ENCODE measurements around the gene GLI1.

GLI1 gene

DNA sequence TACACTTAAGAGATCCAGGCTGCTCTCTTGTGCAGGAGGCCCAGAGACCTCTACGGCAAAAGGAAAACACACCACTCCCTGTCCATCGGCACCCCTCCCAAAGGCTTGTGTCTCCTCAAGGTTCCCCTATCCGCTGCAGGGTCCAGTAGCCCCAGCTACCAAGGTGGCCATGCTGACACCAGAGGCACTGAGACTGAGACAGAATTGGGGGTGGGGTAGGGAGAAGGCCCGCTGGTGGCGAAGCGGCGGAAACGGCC lies 60.1 kb downstream of the GLI1 start:
- TF ChIP-seq ZBTB7A (IDR thresholded peaks at IDR 0.05; ENCODE audit: low read depth), result no peak
- TF ChIP-seq EGR1 (IDR thresholded peaks at IDR 0.05), result no peak
- TF ChIP-seq TAF1 (IDR thresholded peaks at IDR 0.05; ENCODE audit: low read depth), result no peak
- no peak for TF ChIP-seq TCF12 (IDR thresholded peaks at IDR 0.05; ENCODE audit: low read depth)
- no peak for TF ChIP-seq EP300 (IDR thresholded peaks at IDR 0.05; ENCODE audit: borderline replicate concordance)
- TF ChIP-seq FOXM1 (IDR thresholded peaks at IDR 0.05; ENCODE audit: borderline replicate concordance, low read depth), result no peak
- TF ChIP-seq, protein P1, sequence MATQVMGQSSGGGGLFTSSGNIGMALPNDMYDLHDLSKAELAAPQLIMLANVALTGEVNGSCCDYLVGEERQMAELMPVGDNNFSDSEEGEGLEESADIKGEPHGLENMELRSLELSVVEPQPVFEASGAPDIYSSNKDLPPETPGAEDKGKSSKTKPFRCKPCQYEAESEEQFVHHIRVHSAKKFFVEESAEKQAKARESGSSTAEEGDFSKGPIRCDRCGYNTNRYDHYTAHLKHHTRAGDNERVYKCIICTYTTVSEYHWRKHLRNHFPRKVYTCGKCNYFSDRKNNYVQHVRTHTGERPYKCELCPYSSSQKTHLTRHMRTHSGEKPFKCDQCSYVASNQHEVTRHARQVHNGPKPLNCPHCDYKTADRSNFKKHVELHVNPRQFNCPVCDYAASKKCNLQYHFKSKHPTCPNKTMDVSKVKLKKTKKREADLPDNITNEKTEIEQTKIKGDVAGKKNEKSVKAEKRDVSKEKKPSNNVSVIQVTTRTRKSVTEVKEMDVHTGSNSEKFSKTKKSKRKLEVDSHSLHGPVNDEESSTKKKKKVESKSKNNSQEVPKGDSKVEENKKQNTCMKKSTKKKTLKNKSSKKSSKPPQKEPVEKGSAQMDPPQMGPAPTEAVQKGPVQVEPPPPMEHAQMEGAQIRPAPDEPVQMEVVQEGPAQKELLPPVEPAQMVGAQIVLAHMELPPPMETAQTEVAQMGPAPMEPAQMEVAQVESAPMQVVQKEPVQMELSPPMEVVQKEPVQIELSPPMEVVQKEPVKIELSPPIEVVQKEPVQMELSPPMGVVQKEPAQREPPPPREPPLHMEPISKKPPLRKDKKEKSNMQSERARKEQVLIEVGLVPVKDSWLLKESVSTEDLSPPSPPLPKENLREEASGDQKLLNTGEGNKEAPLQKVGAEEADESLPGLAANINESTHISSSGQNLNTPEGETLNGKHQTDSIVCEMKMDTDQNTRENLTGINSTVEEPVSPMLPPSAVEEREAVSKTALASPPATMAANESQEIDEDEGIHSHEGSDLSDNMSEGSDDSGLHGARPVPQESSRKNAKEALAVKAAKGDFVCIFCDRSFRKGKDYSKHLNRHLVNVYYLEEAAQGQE (IDR thresholded peaks at IDR 0.05; ENCODE audit: low read depth), result no peak
- no peak for TF ChIP-seq CEBPB (IDR thresholded peaks at IDR 0.05)
- no peak for TF ChIP-seq CREB1 (IDR thresholded peaks at IDR 0.05; ENCODE audit: low read depth)
- no peak for TF ChIP-seq YY1 (IDR thresholded peaks at IDR 0.05; ENCODE audit: low read depth)
- TF ChIP-seq TEAD4 (IDR thresholded peaks at IDR 0.05), result no peak

DNA sequence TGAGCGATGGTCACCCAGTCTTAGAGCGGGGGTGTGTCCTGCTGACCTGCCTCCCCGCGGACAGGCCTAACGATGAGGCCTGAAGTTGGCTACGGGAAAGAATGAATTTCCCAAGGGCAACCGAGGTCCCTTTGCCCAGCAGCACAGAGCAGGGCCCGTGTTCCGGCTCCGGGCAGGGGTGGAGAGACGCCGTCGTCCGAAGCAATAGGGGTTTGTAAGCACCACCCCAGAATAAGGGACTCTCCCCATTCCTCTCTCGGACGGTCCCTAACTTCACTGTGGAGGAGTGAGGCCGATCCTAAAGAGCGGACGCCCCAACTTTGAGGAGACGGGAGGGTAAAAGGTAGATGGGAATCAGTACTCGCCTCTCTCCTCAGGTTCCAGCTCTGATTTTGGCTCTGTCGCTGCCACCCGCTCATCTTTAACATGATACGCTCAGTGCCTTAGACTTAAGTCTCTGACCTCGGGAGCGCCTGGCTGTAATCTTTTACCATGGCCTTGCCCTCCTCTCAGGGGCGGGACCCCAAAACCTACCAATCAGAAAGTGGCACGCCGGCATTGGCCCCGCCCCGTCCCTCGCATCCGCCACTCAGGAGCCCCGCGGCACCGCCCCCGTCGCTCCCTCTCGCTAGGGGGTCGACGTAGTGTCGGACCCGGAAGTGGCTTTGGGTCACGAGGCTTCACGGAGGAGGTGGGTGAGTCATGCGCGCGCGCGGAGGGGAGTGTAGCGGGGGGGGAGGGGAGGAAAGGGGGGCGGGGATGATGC lies 60.7 kb downstream of the GLI1 start, which contains the start of gene DDIT3:
TSS of gene DDIT3 (minus strand) at position 462 of the 766 bp plus-strand sequence. CDS start 3,108 bp downstream, outside the sequence.
- TF ChIP-seq TEAD4 (IDR thresholded peaks at IDR 0.05) (peak; percentile 35), FOXM1 (IDR thresholded peaks at IDR 0.05; ENCODE audit: borderline replicate concordance, low read depth) (no peak), YY1 (IDR thresholded peaks at IDR 0.05; ENCODE audit: low read depth) (peak; percentile 42; the same call in 1 of the 2 replicates), CREB1 (IDR thresholded peaks at IDR 0.05; ENCODE audit: low read depth) (peak; percentile 52; the same call in 1 of the 2 replicates), EGR1 (IDR thresholded peaks at IDR 0.05) (0 out of 2 replicates have a peak, but pooled peaks have one; percentile 58), NFIC (IDR thresholded peaks at IDR 0.05) (peak; percentile 59; the same call in 1 of the 2 replicates), ZBTB7A (IDR thresholded peaks at IDR 0.05; ENCODE audit: low read depth) (no peak), TAF1 (IDR thresholded peaks at IDR 0.05; ENCODE audit: low read depth) (peak; percentile 88), CEBPB (IDR thresholded peaks at IDR 0.05) (no peak), TCF12 (IDR thresholded peaks at IDR 0.05; ENCODE audit: low read depth) (no peak; the same call in 1 of the 2 replicates), RAD21 (IDR thresholded peaks at IDR 0.05; ENCODE audit: low read depth) (no peak), EP300 (IDR thresholded peaks at IDR 0.05; ENCODE audit: borderline replicate concordance) (peak; percentile 54; the same call in 1 of the 2 replicates)
- TF ChIP-seq, protein P2, sequence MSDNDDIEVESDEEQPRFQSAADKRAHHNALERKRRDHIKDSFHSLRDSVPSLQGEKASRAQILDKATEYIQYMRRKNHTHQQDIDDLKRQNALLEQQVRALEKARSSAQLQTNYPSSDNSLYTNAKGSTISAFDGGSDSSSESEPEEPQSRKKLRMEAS (IDR thresholded peaks at IDR 0.05), result peak; percentile 70; the same call in 1 of the 2 replicates
- TF ChIP-seq, protein P1 (IDR thresholded peaks at IDR 0.05; ENCODE audit: low read depth), result no peak
- TF ChIP-seq, protein P3, sequence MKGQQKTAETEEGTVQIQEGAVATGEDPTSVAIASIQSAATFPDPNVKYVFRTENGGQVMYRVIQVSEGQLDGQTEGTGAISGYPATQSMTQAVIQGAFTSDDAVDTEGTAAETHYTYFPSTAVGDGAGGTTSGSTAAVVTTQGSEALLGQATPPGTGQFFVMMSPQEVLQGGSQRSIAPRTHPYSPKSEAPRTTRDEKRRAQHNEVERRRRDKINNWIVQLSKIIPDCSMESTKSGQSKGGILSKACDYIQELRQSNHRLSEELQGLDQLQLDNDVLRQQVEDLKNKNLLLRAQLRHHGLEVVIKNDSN (IDR thresholded peaks at IDR 0.05), result peak; percentile 94

DNA sequence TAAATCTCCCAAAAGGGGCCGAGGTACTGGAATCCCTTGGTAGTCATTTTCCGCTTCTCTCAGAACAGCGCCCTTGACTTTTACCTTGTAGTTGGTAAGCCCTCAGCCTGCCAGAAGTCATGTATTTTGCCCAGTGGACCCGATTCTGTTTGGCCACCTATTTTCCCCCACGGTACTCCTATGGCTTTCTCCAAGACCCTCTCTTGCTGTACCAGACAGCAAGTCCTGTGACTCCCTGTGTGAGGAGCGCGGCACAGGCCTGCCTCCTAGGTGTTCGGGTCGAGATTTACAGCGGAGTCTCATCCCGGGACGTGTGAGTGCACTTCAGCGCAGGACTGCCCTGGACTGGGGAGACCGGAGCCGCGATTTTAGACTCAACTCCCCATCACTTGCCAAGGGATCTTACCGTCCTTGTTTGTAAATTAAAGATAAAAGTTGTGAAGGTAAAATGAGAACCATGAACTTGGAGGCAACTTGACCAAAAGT lies 62.0 kb downstream of the GLI1 start:
- TF ChIP-seq EGR1 (IDR thresholded peaks at IDR 0.05) (no peak), CEBPB (IDR thresholded peaks at IDR 0.05) (no peak), TAF1 (IDR thresholded peaks at IDR 0.05; ENCODE audit: low read depth) (no peak), TEAD4 (IDR thresholded peaks at IDR 0.05) (no peak), ZBTB7A (IDR thresholded peaks at IDR 0.05; ENCODE audit: low read depth) (no peak), YY1 (IDR thresholded peaks at IDR 0.05; ENCODE audit: low read depth) (no peak)
- TF ChIP-seq, protein P1 (IDR thresholded peaks at IDR 0.05; ENCODE audit: low read depth), result no peak
- TF ChIP-seq, protein P2 (IDR thresholded peaks at IDR 0.05), result no peak
